ENCODE measurements around the gene PTPRF.
A peak's percentile ranks its signal among the peaks of the same experiment; 100 is the strongest.

PTPRF gene

GRCh38 chr1:43512133-43512532, 18.6 kb upstream of the PTPRF start:
- DNase-seq (ENCODE audit: insufficient read length, low spot score) (no peak), FAIRE-seq (no peak)

- no peak for DNase-seq (ENCODE audit: insufficient read length, low spot score)
Measured at GRCh38 chr1:43512681-43513080, 18.0 kb upstream of the PTPRF start.

GRCh38 chr1:43513471-43514173, 17.1 kb upstream of the PTPRF start:
- DNase-seq (ENCODE audit: insufficient read length, low spot score) = no peak
- no peak for FAIRE-seq

More at GRCh38 chr1:43512681-43513080, 18.0 kb upstream of the PTPRF start:
- no peak for FAIRE-seq

GRCh38 chr1:43518935-43519686, 11.6 kb upstream of the PTPRF start:
- FAIRE-seq (no peak), DNase-seq (ENCODE audit: insufficient read length, low spot score) (no peak)

GRCh38 chr1:43520100-43520778, 10.4 kb upstream of the PTPRF start:
- no peak for FAIRE-seq
- DNase-seq (ENCODE audit: insufficient read length, low spot score) = no peak

- DNase-seq (ENCODE audit: insufficient read length, low spot score) (no peak), FAIRE-seq (no peak)
Measured at GRCh38 chr1:43521078-43521477, 9.6 kb upstream of the PTPRF start.

GRCh38 chr1:43521756-43522155, 8.9 kb upstream of the PTPRF start:
- DNase-seq (ENCODE audit: insufficient read length, low spot score) (no peak), FAIRE-seq (no peak)

GRCh38 chr1:43522431-43522775, 8.3 kb upstream of the PTPRF start:
- DNase-seq (ENCODE audit: insufficient read length, low spot score) (no peak), FAIRE-seq (no peak)

- DNase-seq (ENCODE audit: insufficient read length, low spot score) = peak; percentile 79
- FAIRE-seq = peak; percentile 77
Measured at GRCh38 chr1:43522776-43523480, 7.8 kb upstream of the PTPRF start.

GRCh38 chr1:43524804-43525203, 5.9 kb upstream of the PTPRF start:
- DNase-seq (ENCODE audit: insufficient read length, low spot score) (no peak), FAIRE-seq (no peak)

- DNase-seq (ENCODE audit: insufficient read length, low spot score) (peak; percentile 76), FAIRE-seq (no peak)
Measured at GRCh38 chr1:43526002-43526401, 4.7 kb upstream of the PTPRF start.

GRCh38 chr1:43527111-43527878, 3.4 kb upstream of the PTPRF start:
- no peak for FAIRE-seq

GRCh38 chr1:43529206-43529731, 1.4 kb upstream of the PTPRF start:
- FAIRE-seq (peak; percentile 85), DNase-seq (ENCODE audit: insufficient read length, low spot score) (peak; percentile 81)

More at GRCh38 chr1:43527111-43527878, 3.4 kb upstream of the PTPRF start:
- DNase-seq (ENCODE audit: insufficient read length, low spot score) = no peak

- no peak for FAIRE-seq
Measured at GRCh38 chr1:43531107-43531905, 623 bp downstream of the PTPRF start.

GRCh38 chr1:43531906-43532584, 1.4 kb downstream of the PTPRF start:
- DNase-seq (ENCODE audit: insufficient read length, low spot score) (no peak), FAIRE-seq (no peak)

More at GRCh38 chr1:43531107-43531905, 623 bp downstream of the PTPRF start:
- peak; percentile 28 for DNase-seq (ENCODE audit: insufficient read length, low spot score)

GRCh38 chr1:43532716-43533115, 2.0 kb downstream of the PTPRF start:
- FAIRE-seq (no peak), DNase-seq (ENCODE audit: insufficient read length, low spot score) (no peak)

GRCh38 chr1:43533584-43533983, 2.9 kb downstream of the PTPRF start:
- no peak for DNase-seq (ENCODE audit: insufficient read length, low spot score)
- FAIRE-seq = no peak

- FAIRE-seq (no peak), DNase-seq (ENCODE audit: insufficient read length, low spot score) (no peak)
Measured at GRCh38 chr1:43534256-43534655, 3.6 kb downstream of the PTPRF start.

Data from HTR-8/SVneo (cell line).